Adrenal gland (tissue), 12 donors: ENCODE data around the gene PRLR. TPM values are rescaled to one million over a fixed set of nuclear protein-coding genes. Genes with fewer than 3 reads are reported as not detected.
"Not testable (repeated sequence)": the region's sequence is repeated elsewhere in the genome, so short reads cannot be mapped to it uniquely, and the experiment has no call there.

Experiments
- DNase-seq, 7 donors: peaks; one replicate each; pipeline ENCODE4 v3.0.0-alpha.2; 2019 to 2020
- H3K27ac ChIP-seq, 5 donors: fragments of 200-600 bp; sonication (generic) in 4 of 5; 1 replicate in 3 of 5; 2 replicates in 2 of 5; pipeline versions ENCODE4 v1.5.1 to v1.8.0; 2016 to 2020; ENCODE audit warnings: mild to moderate bottlenecking in 1 of 5
- H3K27me3 ChIP-seq: fragments of 200-600 bp; 2 replicates; pipeline ENCODE4 v1.8.0; 2021
- H3K36me3 ChIP-seq, 2 donors: fragments of 200-600 bp; replicated peaks in 1 of 2; 1 replicate in 1 of 2; 2 replicates in 1 of 2; pipeline versions ENCODE4 v1.5.1 to v1.8.0; 2018 to 2022
- H3K4me1 ChIP-seq, 2 donors: fragments of 200-600 bp; replicated peaks in 1 of 2; 1 replicate in 1 of 2; 2 replicates in 1 of 2; pipeline versions ENCODE4 v1.5.1 to v1.8.0; 2018 to 2021
- H3K4me3 ChIP-seq, 4 donors: fragments of 200-600 bp; sonication (generic) in 3 of 4; one replicate each; pipeline ENCODE4 v1.5.1; 2016 to 2018
- H3K9me3 ChIP-seq, 3 donors: fragments of 200-600 bp; sonication (generic) in 1 of 3; replicated peaks in 1 of 3; 1 replicate in 2 of 3; 2 replicates in 1 of 3; pipeline versions ENCODE4 v1.5.1 to v1.8.0; 2016 to 2021
- POLR2A ChIP-seq, 2 donors: fragments of 450-650 bp; IDR thresholded peaks; one replicate each; pipeline ENCODE4 v1.6.1; 2017; ENCODE audit warnings: antibody characterized with exemption in 2 of 2, mild to moderate bottlenecking in 2 of 2, moderate library complexity in 1 of 2
- WGBS, 4 donors: extraction: QIAGEN DNeasy Blood & Tissue Kit in 2 of 4; methylation state at CpG; one replicate each; pipeline versions ENCODE4 v1.1.5 to v1.1.7; 2013 to 2017; 5-methylcytosine and 5-hydroxymethylcytosine counted together
- intact Hi-C, 2 donors: fragments of 100-400 bp; cut with DNase I; formaldehyde crosslinking; loops; one replicate each; pipeline versions ENCODE4 v1.14.1 to v1.15.0; 2022 to 2023
- polyA plus RNA-seq, 3 donors: library from polyadenylated mRNA; stranded (reverse); fragments of 200-250 nt in 2 of 3; fragments of 350-450 nt in 1 of 3; fragmentation: Illumina TruSeq in 1 of 3; extraction: RNeasy Lipid Tissue Mini Kit (QIAGEN cat#74804) in 1 of 3; gene quantifications; one replicate each; pipeline ENCODE4 v1.2.3, GENCODE V29; 2013 to 2014
- total RNA-seq, 9 donors: library from RNA; depleted of rRNA in 4 of 9; stranded (reverse); fragments of >200 nt in 4 of 9; fragments of 120-200 nt in 1 of 9; fragmentation: NEBNext Ultra II Directional in 1 of 9; extraction: Animal tissue kit (Norgen Biotek cat#: 25700) in 1 of 9; gene quantifications; one replicate each; pipeline versions ENCODE4 v1.1.0 to v1.2.4, GENCODE V29; 2013 to 2023
- TF ChIP-seq, protein P1 (sequence below), 6 experiments: fragments of 450-650 bp in 4 of 6; fragments of 200-600 bp in 2 of 6; sonication (generic) in 1 of 6; IDR thresholded peaks; 1 replicate in 5 of 6; 2 replicates in 1 of 6; pipeline versions ENCODE4 v1.5.1 to v1.8.0; 2016 to 2021; ENCODE audit warnings: antibody characterized with exemption in 6 of 6, mild to moderate bottlenecking in 2 of 6, moderate library complexity in 1 of 6
- donor health status: healthy with polysubstance abuse.
- donor health status: Bipolar disorder and iron deficiency.
- donor health status: DM: yes; HTN: yes; CAD: no.
- donor health status: DM: no; HTN: no; CAD: no.
- donor health status: DM: no; HTN: no; CAD: no.
- donor health status: DM: yes; HTN: yes; CAD: no.

Gene PRLR
- total and polyA plus RNA-seq, 12 donors, result 2.1 to 149 (median 74.1) TPM

DNA sequence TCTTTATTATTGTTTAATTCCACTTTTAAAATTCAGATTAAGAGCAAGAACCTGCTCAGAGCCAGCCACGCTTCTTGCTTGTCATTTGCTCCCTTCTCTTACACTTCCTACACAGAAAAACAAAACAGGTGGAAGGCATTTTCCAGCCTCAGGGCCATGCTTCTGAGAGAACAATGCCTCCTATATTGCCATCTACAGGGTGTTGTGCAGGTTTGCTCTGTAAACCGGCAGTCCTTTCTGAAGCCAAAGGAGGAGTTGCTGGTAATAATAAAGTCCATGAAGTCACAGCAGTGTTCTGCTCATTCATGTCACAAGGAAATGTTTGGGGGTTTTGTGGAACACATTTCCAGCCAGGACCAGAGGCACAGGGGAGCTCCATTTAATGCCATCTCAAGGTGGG is 16.1 kb upstream of the PRLR start:
- Histone ChIP-seq H3K36me3 (no peaks in the 10 kb centered on the region), H3K9me3 (no peaks in the 10 kb centered on the region), H3K27ac (peak overlapping the region in 4 of 5 donors; percentile 55 to 88 (median 76)), H3K4me1 (peaks cover 24 to 28% of the 10 kb centered on the region in 2 donors), H3K4me3 (no peak overlapping the region), H3K27me3 (no peaks in the 10 kb centered on the region)
- TF ChIP-seq, protein P1, sequence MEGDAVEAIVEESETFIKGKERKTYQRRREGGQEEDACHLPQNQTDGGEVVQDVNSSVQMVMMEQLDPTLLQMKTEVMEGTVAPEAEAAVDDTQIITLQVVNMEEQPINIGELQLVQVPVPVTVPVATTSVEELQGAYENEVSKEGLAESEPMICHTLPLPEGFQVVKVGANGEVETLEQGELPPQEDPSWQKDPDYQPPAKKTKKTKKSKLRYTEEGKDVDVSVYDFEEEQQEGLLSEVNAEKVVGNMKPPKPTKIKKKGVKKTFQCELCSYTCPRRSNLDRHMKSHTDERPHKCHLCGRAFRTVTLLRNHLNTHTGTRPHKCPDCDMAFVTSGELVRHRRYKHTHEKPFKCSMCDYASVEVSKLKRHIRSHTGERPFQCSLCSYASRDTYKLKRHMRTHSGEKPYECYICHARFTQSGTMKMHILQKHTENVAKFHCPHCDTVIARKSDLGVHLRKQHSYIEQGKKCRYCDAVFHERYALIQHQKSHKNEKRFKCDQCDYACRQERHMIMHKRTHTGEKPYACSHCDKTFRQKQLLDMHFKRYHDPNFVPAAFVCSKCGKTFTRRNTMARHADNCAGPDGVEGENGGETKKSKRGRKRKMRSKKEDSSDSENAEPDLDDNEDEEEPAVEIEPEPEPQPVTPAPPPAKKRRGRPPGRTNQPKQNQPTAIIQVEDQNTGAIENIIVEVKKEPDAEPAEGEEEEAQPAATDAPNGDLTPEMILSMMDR (IDR thresholded peaks at IDR 0.05), result peak in 5 of 6 experiments; percentile 33 to 59 (median 53)
- TF ChIP-seq POLR2A (IDR thresholded peaks at IDR 0.05), result no peak
- DNase-seq, result peak in 5 of 7 donors; percentile 23 to 63 (median 38)
- WGBS, 4 donors, result 34 to 61% (median 40%) methylated on average over 1 to 2 of the region's 2 CpGs
- intact Hi-C loops, result no loop called here

DNA sequence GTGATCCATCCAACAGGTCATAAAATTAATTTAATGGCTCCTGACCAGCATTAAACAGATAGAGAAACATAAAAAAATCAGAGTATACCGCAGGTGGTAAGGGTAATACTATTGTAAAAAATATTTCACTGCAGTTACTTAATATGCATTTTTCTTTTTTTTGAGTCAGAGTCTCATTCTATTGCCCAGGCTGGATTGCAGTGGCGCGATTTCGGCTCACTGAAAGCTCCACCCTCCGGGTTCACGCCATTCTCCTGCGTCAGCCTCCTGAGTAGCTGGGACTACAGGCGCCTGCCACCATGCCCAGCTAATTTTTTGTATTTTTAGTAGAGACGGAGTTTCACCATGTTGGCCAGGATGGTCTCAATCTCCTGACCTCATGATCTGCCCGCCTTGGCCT is 15.1 kb upstream of the PRLR start:
- H3K36me3 ChIP-seq, intact Hi-C loops, DNase-seq, H3K27me3 ChIP-seq, H3K27ac ChIP-seq, H3K4me3 ChIP-seq, H3K9me3 ChIP-seq: not testable (repeated sequence)
- H3K4me1 ChIP-seq, result peaks cover 24 to 28% of the 10 kb centered on the region in 2 donors
- WGBS, 4 donors, result 92 to 97% (median 95%) methylated on average over 10 of the region's 10 CpGs

DNA sequence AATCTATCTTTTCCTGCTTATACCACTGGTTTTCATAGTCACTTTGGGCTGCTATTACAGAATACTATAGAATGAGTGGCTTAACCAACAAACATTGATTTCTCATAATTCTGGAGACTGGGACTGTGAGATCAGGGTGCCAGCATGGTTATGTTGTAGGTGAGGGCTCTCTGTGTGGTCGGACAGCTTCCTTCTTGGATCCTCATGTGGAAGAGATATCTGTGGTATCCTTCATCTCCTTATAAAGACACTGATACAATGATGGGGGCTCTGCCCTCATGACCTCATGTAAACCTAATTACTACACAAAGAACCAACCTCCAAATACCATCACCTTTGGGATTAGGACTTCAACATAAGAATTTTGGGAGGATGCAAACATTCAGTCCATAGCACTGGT is 13.9 kb upstream of the PRLR start:
- Histone ChIP-seq H3K4me3 (no peak overlapping the region), H3K27me3 (no peaks in the 10 kb centered on the region), H3K27ac (no peak overlapping the region), H3K36me3 (no peaks in the 10 kb centered on the region), H3K9me3 (no peaks in the 10 kb centered on the region), H3K4me1 (peaks cover 24 to 28% of the 10 kb centered on the region in 2 donors)
- intact Hi-C loops, result no loop called here
- TF ChIP-seq, protein P1 (IDR thresholded peaks at IDR 0.05), result no peak
- TF ChIP-seq POLR2A (IDR thresholded peaks at IDR 0.05), result no peak
- no peak for DNase-seq
- 86 to 100% (median 94%) methylated on average over 1 of the region's 1 CpG for WGBS, 4 donors

DNA sequence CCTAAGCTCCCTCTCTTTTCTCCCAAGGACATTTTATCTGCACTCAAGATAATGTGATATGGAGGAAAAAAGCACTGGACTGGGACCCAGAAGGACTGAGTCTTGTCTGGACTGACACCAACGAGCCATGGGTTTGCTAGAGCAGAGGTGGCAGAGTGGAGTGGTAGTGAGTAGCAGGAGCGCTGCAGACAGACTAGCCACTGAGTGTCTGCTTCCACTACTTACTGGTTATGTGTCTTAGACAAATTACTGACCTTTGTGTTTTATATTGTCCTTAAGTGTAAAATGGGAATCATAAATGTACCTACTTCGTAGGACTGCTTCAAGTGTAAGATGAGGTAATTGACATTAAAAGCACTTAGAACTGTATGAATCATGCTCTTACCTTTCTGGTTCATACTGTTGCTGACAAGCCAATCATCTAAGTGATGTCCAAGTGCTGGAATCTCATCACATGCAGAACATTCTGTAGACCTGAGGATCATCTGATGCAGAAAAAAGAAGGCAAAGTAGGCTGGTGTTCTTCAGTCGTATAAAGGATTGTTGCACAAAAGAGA is 12.5 kb upstream of the PRLR start:
- no peak overlapping the region for H3K4me3 ChIP-seq
- H3K9me3 ChIP-seq, result no peaks in the 10 kb centered on the region
- WGBS, 4 donors, result 73 to 76% (median 75%) methylated on average over 4 of the region's 4 CpGs
- intact Hi-C loops, result no loop called here
- H3K27me3 ChIP-seq, result no peaks in the 10 kb centered on the region
- H3K4me1 ChIP-seq, result peaks cover 21 to 25% of the 10 kb centered on the region in 2 donors
- TF ChIP-seq, protein P1 (IDR thresholded peaks at IDR 0.05), result no peak
- TF ChIP-seq POLR2A (IDR thresholded peaks at IDR 0.05), result no peak
- H3K36me3 ChIP-seq, result no peaks in the 10 kb centered on the region
- no peak overlapping the region for H3K27ac ChIP-seq
- no peak for DNase-seq

DNA sequence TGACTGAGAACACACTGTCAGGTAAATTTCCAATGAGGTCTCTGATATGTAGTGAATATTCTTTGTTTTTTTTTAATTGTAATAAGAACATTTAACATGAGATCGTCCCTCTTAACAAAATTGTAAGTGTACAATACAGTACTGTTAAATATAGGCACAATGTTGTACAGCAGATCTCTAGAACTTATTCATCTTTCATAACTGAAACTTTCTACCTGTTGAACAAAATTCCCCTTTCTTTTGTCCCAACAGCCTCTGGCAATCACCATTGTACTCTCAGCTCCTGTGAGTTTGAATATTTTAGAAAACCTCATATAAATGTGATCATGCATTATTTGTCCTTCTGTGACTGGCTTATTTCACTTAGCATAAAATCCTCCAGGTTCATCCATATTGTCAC is 10.6 kb upstream of the PRLR start:
- Histone ChIP-seq H3K27ac (no peak overlapping the region), H3K4me3 (no peak overlapping the region), H3K27me3 (no peaks in the 10 kb centered on the region), H3K9me3 (no peaks in the 10 kb centered on the region), H3K36me3 (no peaks in the 10 kb centered on the region), H3K4me1 (peaks cover 2 to 6% of the 10 kb centered on the region in 2 donors)
- WGBS, 4 donors, result 90 to 100% (median 93%) methylated on average over 1 of the region's 1 CpG
- intact Hi-C loops, result no loop called here
- no peak for TF ChIP-seq POLR2A (IDR thresholded peaks at IDR 0.05)
- TF ChIP-seq, protein P1 (IDR thresholded peaks at IDR 0.05), result no peak
- no peak for DNase-seq
